ENCODE data around the gene PSTPIP2. TPM values are rescaled to one million over a fixed set of nuclear protein-coding genes. Genes with fewer than 3 reads are reported as not detected.

The PSTPIP2 gene
- total and polyA plus RNA-seq, 9 of the 15 experiments (the other 6 are each of a cell fraction or from before 2014, with no cell fraction given): 14.0 to 45.7 (median 27.1) TPM

DNA sequence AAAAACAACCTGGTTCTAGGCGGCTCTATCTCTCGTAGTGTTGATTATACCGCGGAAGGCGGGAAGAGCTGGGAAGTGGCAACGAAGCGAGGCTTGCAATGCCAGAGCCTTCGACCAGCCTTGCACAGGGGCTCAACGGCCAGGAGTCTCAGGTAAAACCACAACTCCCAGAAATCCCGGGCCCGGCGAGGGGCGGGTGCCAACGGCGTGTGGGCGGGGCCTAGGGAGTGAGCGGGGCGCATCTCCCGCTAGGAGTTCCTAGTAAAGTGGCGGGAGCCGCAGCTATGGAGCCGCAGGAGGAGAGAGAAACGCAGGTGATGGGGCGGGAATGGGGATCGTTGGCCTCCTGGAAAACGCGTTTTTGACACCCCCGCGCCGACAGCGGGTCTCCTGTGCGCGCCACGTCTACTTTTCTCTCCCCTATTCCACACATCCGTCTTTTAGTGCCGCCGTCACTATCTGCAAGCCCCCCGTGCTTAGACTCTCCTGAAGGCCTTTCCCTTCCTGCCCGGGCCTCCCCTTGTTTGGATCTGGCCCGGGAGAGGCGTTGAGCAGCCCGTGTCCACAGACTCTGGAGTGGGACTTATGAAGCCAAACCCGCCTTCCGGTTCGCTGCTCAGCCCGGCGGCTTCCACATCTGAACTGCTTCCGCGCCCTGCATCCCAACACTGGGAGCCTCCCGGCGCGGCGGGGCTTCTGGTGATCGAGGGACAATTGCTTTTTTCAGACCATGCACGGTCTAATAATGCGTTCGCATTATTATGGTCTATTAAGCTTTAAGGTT lies 32.3 kb upstream of the PSTPIP2 start, which contains the start of gene HAUS1 (continued):
- TF ChIP-seq, protein P1, sequence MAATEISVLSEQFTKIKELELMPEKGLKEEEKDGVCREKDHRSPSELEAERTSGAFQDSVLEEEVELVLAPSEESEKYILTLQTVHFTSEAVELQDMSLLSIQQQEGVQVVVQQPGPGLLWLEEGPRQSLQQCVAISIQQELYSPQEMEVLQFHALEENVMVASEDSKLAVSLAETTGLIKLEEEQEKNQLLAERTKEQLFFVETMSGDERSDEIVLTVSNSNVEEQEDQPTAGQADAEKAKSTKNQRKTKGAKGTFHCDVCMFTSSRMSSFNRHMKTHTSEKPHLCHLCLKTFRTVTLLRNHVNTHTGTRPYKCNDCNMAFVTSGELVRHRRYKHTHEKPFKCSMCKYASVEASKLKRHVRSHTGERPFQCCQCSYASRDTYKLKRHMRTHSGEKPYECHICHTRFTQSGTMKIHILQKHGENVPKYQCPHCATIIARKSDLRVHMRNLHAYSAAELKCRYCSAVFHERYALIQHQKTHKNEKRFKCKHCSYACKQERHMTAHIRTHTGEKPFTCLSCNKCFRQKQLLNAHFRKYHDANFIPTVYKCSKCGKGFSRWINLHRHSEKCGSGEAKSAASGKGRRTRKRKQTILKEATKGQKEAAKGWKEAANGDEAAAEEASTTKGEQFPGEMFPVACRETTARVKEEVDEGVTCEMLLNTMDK (IDR thresholded peaks at IDR 0.05; ENCODE audit: borderline replicate concordance, insufficient read depth, low read depth, low read length, poor library complexity, severe bottlenecking): peak; percentile 1
- TF ChIP-seq ZKSCAN8 (CRISPR knock-in tag; IDR thresholded peaks at IDR 0.05) (no peak), KDM2B (CRISPR knock-in tag; IDR thresholded peaks at IDR 0.05) (no peak), HMGN3 (IDR thresholded peaks at IDR 0.05; ENCODE audit: borderline replicate concordance, extremely low read depth, insufficient read length, low read depth, low read length) (peak; percentile 44), NR2C1 (IDR thresholded peaks at IDR 0.05) (peak; percentile 11; the same call in 1 of the 2 replicates), NR2C1 (tag; IDR thresholded peaks at IDR 0.05) (peak; percentile 33; the same call in 1 of the 2 replicates), STAG1 (CRISPR knock-in tag; IDR thresholded peaks at IDR 0.05; ENCODE audit: borderline replicate concordance) (no peak), KLF6 (CRISPR knock-in tag; IDR thresholded peaks at IDR 0.05; ENCODE audit: borderline replicate concordance) (no peak), KLF16 (IDR thresholded peaks at IDR 0.05) (no peak), KAT7 (CRISPR knock-in tag; IDR thresholded peaks at IDR 0.05; ENCODE audit: borderline replicate concordance) (0 out of 2 replicates have a peak, but pooled peaks have one; percentile 36), FOXK2 (conservative IDR thresholded peaks at IDR 0.05 in 1 of 2, IDR thresholded peaks at IDR 0.05 in 1 of 2; ENCODE audit: low read depth in 2 of 2) (no peak), SNRNP70 (optimal IDR thresholded peaks at IDR 0.05; ENCODE audit: low read depth, low read length) (no peak)
- TF ChIP-seq, protein P2, sequence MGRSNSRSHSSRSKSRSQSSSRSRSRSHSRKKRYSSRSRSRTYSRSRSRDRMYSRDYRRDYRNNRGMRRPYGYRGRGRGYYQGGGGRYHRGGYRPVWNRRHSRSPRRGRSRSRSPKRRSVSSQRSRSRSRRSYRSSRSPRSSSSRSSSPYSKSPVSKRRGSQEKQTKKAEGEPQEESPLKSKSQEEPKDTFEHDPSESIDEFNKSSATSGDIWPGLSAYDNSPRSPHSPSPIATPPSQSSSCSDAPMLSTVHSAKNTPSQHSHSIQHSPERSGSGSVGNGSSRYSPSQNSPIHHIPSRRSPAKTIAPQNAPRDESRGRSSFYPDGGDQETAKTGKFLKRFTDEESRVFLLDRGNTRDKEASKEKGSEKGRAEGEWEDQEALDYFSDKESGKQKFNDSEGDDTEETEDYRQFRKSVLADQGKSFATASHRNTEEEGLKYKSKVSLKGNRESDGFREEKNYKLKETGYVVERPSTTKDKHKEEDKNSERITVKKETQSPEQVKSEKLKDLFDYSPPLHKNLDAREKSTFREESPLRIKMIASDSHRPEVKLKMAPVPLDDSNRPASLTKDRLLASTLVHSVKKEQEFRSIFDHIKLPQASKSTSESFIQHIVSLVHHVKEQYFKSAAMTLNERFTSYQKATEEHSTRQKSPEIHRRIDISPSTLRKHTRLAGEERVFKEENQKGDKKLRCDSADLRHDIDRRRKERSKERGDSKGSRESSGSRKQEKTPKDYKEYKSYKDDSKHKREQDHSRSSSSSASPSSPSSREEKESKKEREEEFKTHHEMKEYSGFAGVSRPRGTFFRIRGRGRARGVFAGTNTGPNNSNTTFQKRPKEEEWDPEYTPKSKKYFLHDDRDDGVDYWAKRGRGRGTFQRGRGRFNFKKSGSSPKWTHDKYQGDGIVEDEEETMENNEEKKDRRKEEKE (IDR thresholded peaks at IDR 0.05; ENCODE audit: borderline replicate concordance in 1 of 2, control insufficient read depth in 1 of 2, low read depth in 2 of 2, low read length in 1 of 2): no peak
- TF ChIP-seq, protein P3, sequence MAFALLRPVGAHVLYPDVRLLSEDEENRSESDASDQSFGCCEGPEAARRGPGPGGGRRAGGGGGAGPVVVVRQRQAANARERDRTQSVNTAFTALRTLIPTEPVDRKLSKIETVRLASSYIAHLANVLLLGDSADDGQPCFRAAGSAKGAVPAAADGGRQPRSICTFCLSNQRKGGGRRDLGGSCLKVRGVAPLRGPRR (CRISPR knock-in tag; IDR thresholded peaks at IDR 0.05): no peak
- TF ChIP-seq, protein P4, sequence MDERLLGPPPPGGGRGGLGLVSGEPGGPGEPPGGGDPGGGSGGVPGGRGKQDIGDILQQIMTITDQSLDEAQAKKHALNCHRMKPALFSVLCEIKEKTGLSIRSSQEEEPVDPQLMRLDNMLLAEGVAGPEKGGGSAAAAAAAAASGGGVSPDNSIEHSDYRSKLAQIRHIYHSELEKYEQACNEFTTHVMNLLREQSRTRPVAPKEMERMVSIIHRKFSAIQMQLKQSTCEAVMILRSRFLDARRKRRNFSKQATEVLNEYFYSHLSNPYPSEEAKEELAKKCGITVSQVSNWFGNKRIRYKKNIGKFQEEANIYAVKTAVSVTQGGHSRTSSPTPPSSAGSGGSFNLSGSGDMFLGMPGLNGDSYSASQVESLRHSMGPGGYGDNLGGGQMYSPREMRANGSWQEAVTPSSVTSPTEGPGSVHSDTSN (CRISPR knock-in tag; IDR thresholded peaks at IDR 0.05; ENCODE audit: low read depth): no peak
- TF ChIP-seq, protein P4 (tag; conservative IDR thresholded peaks at IDR 0.05; ENCODE audit: low read depth): no peak
